ENCODE results near the gene ANGPT4. TPM values are rescaled to one million over a fixed set of nuclear protein-coding genes. Genes with fewer than 3 reads are reported as not detected.
A peak's percentile ranks its signal among the peaks of the same experiment; 100 is the strongest.

ANGPT4 gene
- total and polyA plus RNA-seq, 11 donors = 0.08 to 0.32 (median 0.15) TPM; not detected in 5

DNA sequence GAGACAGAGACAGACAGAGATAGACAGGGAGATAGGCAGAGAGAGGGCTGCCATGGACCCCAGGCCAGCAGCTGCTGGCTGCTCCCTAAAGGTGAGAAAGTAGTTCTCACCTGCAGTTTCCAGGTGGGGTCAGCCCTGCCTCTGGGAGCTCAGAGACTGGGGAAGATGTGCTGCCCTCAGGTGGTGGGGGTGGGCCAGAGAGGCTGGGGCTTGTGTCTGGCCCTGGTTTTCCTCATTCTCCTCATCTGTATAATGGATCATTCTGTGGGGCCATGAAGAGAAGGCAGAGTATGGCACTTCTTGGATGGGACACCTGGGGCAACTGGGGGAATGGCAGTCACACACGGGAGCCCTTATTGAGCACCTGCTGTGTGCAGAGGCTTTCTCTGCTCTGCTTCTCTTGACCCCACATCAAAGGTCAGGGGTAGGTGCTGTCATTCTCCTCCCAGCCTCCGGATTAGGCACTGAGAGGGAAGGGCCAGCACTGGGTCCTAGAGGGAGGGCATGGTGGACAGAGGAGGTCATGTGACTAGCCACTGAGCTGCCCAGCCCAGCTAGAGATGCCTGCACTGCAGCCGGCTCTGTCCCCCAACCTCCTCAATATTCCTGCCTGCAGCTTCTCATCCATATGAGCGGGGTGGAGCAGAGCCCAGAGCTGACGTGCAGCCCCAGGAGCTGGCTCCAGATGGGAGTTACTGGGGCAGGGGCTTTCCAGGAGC lies 4.1 kb downstream of the ANGPT4 start:
- Histone ChIP-seq H3K9me3 (no peaks in the 10 kb centered on the region), H3K27ac (no peak overlapping the region), H3K27me3 (peaks cover 0 to 16% (median 0%) of the 10 kb centered on the region in 9 donors), H3K36me3 (no peaks in the 10 kb centered on the region), H3K4me1 (peaks cover 0 to 15% (median 4%) of the 10 kb centered on the region in 12 donors), H3K4me3 (no peak overlapping the region)
- TF ChIP-seq, protein P1, sequence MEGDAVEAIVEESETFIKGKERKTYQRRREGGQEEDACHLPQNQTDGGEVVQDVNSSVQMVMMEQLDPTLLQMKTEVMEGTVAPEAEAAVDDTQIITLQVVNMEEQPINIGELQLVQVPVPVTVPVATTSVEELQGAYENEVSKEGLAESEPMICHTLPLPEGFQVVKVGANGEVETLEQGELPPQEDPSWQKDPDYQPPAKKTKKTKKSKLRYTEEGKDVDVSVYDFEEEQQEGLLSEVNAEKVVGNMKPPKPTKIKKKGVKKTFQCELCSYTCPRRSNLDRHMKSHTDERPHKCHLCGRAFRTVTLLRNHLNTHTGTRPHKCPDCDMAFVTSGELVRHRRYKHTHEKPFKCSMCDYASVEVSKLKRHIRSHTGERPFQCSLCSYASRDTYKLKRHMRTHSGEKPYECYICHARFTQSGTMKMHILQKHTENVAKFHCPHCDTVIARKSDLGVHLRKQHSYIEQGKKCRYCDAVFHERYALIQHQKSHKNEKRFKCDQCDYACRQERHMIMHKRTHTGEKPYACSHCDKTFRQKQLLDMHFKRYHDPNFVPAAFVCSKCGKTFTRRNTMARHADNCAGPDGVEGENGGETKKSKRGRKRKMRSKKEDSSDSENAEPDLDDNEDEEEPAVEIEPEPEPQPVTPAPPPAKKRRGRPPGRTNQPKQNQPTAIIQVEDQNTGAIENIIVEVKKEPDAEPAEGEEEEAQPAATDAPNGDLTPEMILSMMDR (IDR thresholded peaks at IDR 0.05) = no peak
- no peak for TF ChIP-seq POLR2A (IDR thresholded peaks at IDR 0.05)
- intact Hi-C loops (cut with DNase I) = no loop called here
- DNase-seq (no peak), ATAC-seq (no peak)
- WGBS, 4 donors = 52 to 69% (median 56%) methylated on average over 3 to 5 of the region's 5 CpGs

- whole genome bisulfite sequencing, 4 donors = 54 to 61% (median 60%) methylated on average over 11 to 12 of the region's 12 CpGs
- Histone ChIP-seq H3K27ac (peak overlapping the region in 2 of 12 donors; percentile 22 to 52), H3K36me3 (no peaks in the 10 kb centered on the region), H3K4me1 (peaks cover 0 to 17% (median 4%) of the 10 kb centered on the region in 12 donors), H3K4me3 (no peak overlapping the region), H3K9me3 (no peaks in the 10 kb centered on the region), H3K27me3 (peaks cover 0 to 16% (median 0%) of the 10 kb centered on the region in 9 donors)
- no peak for TF ChIP-seq POLR2A (IDR thresholded peaks at IDR 0.05)
- TF ChIP-seq, protein P1 (IDR thresholded peaks at IDR 0.05) = no peak
- ATAC-seq = no peak
- intact Hi-C loops (cut with DNase I) = no loop called here
- no peak for DNase-seq
Measured at GRCh38 chr20:910870-911770, 5.0 kb downstream of the ANGPT4 start.

DNA sequence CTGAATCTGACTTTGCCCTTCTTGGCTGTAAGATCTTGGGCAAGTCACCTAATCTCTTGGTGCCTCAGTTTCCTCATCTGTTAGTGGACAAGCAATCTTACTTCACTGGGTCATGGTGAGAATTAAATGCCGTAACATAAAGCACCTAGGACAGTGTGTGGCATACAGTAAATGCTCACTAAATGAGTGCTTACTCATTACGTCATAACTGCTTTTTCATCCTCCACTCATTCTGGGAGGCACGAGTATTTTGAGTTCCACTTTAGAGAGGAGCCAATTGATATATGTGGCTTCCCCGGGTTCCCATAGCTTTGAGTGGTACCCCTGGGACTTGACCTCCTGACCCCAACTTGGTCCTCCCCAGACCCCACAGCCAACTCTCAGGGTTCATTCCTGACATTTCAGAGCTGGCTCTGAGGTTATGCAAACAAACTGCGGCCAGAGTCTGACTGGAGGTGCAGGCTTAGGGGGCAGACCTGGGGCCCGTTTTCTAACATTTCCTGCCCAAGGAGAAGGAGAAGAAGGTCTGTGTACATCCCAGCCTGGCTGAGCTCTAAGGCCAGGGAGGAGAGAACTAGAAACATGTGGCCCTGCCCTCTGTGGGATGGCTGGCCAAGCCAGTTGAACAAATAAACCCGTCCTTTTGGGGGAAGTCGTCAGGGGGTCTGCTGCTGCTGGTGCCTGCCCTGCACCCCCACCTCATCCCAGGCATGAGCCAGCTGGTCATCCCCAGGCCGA lies 5.8 kb downstream of the ANGPT4 start:
- Histone ChIP-seq H3K36me3 (no peaks in the 10 kb centered on the region), H3K4me3 (no peak overlapping the region), H3K27me3 (peaks cover 0 to 16% (median 0%) of the 10 kb centered on the region in 9 donors), H3K27ac (peak overlapping the region in 2 of 12 donors; percentile 9 to 52), H3K4me1 (peaks cover 0 to 21% (median 0%) of the 10 kb centered on the region in 12 donors), H3K9me3 (no peaks in the 10 kb centered on the region)
- DNase-seq (no peak), ATAC-seq (no peak)
- TF ChIP-seq POLR2A (IDR thresholded peaks at IDR 0.05) = no peak
- TF ChIP-seq, protein P1 (IDR thresholded peaks at IDR 0.05) = no peak
- intact Hi-C loops (cut with DNase I) = no loop called here
- WGBS, 4 donors = 42 to 54% (median 44%) methylated on average over 9 of the region's 9 CpGs
